ENCODE data around the gene KLHL2. TPM values are rescaled to one million over a fixed set of nuclear protein-coding genes. Genes with fewer than 3 reads are reported as not detected.
A peak's percentile ranks its signal among the peaks of the same experiment; 100 is the strongest.

KLHL2 gene
- total and polyA plus RNA-seq, 2 of the 13 experiments (the other 11 are each of a cell fraction or from before 2014, with no cell fraction given), result 9.2 to 17.6 TPM

- TF ChIP-seq GLI4 (CRISPR knock-in tag; IDR thresholded peaks at IDR 0.05; ENCODE audit: borderline replicate concordance) (no peak), XRCC5 (optimal IDR thresholded peaks at IDR 0.05; ENCODE audit: low read length) (no peak), ZMAT3 (CRISPR knock-in tag; conservative IDR thresholded peaks at IDR 0.05) (no peak), PATZ1 (CRISPR knock-in tag; IDR thresholded peaks at IDR 0.05) (0 out of 2 replicates have a peak, but pooled peaks have one; percentile 33), ZNF556 (CRISPR knock-in tag; IDR thresholded peaks at IDR 0.05; ENCODE audit: borderline replicate concordance) (no peak)
Measured at GRCh38 chr4:165328708-165329107, 121.3 kb downstream of the KLHL2 start (continued).

GRCh38 chr4:165330071-165330470 is 122.7 kb downstream of the KLHL2 start:
- Histone ChIP-seq H3K79me2 (ENCODE audit: insufficient read depth, low read length) (peaks cover 83% of the 10 kb centered on the region), H3K9me3 (ENCODE audit: low read length) (no peaks in the 10 kb centered on the region), H3K9ac (ENCODE audit: insufficient read depth, low read depth, low read length) (peak overlapping the region; percentile 96), H3K4me3 (replicated peaks in 1 of 3; ENCODE audit: insufficient read depth in 1 of 3, low read depth in 2 of 3, low read length in 3 of 3) (peak overlapping the region; percentile 77 to 96 (median 78)), H3K27ac (ENCODE audit: extremely low read length, insufficient read depth, low read length) (peak overlapping the region; percentile 16), H3K27me3 (ENCODE audit: control insufficient read depth in 1 of 2, insufficient read depth in 2 of 2, low read length in 2 of 2) (peaks cover 0 to 5% of the 10 kb centered on the region in 2 experiments; a peak in 1 of 5 replicates), H3K4me2 (ENCODE audit: low read depth, low read length) (peak overlapping the region; percentile 88), H3K4me1 (ENCODE audit: insufficient read depth, low read length) (peaks cover 62% of the 10 kb centered on the region), H2AFZ (ENCODE audit: low read length) (no peak overlapping the region), H4K20me1 (ENCODE audit: insufficient read depth, low read length) (peaks cover 64% of the 10 kb centered on the region), H3K36me3 (replicated peaks in 1 of 2; ENCODE audit: control insufficient read depth in 1 of 2, insufficient read depth in 2 of 2, low read length in 2 of 2) (peaks cover 0 to 30% of the 10 kb centered on the region in 2 experiments; a peak in 4 of 5 replicates)
- no peak for ATAC-seq
- no peak for FAIRE-seq
- no TSS peak for BruUV-seq (replicated peaks)
- intact Hi-C loops (cut with micrococcal nuclease; ENCODE audit: unreplicated experiment) (no loop called here), in situ Hi-C loops (cut with HindIII; ENCODE audit: extremely low pct_ligation_motif_present, low pct_unique_long_range_greater_than_20kb) (no loop called here)
- TF ChIP-seq, protein P1, sequence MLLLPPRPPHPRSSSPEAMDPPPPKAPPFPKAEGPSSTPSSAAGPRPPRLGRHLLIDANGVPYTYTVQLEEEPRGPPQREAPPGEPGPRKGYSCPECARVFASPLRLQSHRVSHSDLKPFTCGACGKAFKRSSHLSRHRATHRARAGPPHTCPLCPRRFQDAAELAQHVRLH (CRISPR knock-in tag; IDR thresholded peaks at IDR 0.05; ENCODE audit: borderline replicate concordance, low read depth), result no peak
- peak; percentile 24; the same call in 1 of the 2 replicates for TF ChIP-seq SAP130 (CRISPR knock-in tag; IDR thresholded peaks at IDR 0.05; ENCODE audit: low read depth)
- no peak for TF ChIP-seq TP53 (CRISPR knock-in tag; conservative IDR thresholded peaks at IDR 0.05)
- peak; percentile 83; the same call in 1 of the 2 replicates for TF ChIP-seq MLLT10 (CRISPR knock-in tag; IDR thresholded peaks at IDR 0.05)
- CTCF ChIA-PET (ENCODE audit: low intra/inter-chr PET ratio, low total read pairs), result no interaction called here
- WGBS (ENCODE audit: low lambda C conversion rate), result 56% methylated on average over 2 of the region's 2 CpGs
- POLR2A ChIA-PET, result no interaction called here
- DNase-seq (ENCODE audit: low spot score), result no peak
